HG03520 (cell line): ENCODE data around the gene GABRB1.

Experiments
- ATAC-seq: cut with Tn5 transposase; IDR thresholded peaks from one replicate; pipeline ENCODE4 v1.9.1; 2021; ENCODE audit warnings: mild to moderate bottlenecking, moderate library complexity; ENCODE audit not compliant: unreplicated experiment

GABRB1 gene

DNA sequence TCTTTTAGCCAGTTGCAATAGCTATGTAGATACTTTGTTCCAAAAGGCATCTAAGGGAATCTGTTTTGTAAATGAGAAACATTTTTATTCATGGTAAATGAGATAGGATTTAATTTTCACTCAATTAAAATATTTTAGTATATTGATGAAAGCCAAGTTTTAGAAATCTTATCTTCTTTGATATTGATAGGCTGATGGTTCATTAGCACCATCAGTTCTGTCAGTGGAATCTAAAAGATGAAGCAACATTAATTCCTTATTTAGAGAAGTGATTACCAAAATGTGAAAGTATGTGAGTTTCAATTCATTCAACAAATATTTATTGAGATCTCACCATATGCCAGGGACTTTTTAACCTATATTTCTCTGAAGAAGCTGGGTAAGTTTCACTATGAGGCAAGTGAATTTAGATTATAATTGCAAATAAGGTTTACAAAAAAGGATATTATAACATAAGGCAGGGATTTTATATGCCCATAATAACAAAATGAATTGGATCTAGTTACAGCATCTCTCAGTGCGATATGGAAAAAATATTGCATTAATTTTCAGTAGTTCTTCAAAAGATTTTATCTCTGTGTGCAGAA, 79.3 kb downstream of the GABRB1 start:
- ATAC-seq = no peak

GRCh38 chr4:47118192-47118929, 87.0 kb downstream of the GABRB1 start:
- no peak for ATAC-seq

GRCh38 chr4:47120783-47121182, 89.4 kb downstream of the GABRB1 start:
- no peak for ATAC-seq

DNA sequence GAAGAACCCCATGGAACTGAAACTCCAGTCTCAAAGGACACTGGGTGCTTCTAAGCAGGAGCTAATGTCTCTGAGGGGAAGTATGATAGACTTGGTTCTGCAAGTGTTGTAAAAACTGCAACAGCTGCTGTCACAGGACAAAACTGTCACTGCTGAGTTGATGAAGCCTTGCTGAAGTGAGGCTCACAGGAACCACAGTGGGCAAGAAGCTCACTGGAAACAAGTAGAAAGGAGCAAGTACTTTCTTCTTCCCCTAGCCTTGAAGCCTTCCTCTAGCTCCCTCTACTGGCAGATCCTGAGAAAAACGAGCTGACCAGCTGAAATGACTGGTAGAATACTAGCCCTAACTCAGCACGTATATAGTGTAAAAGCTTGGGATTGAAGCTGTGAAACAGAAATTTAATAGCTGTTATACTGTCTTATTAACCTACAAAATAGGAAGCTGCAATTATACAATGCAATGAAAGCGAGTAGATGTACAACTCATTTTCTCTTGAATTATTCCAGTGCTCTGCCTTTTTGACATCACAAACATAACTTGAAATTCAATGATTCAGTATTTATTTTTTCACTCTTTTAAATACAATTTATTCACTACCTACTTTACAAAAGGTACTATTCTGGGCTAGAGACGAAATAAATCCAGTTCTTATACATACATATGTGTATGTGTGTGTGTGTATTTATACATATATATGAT, 91.4 kb downstream of the GABRB1 start:
- peak; percentile 96 for ATAC-seq

GRCh38 chr4:47128991-47129390, 97.6 kb downstream of the GABRB1 start:
- ATAC-seq = no peak

DNA sequence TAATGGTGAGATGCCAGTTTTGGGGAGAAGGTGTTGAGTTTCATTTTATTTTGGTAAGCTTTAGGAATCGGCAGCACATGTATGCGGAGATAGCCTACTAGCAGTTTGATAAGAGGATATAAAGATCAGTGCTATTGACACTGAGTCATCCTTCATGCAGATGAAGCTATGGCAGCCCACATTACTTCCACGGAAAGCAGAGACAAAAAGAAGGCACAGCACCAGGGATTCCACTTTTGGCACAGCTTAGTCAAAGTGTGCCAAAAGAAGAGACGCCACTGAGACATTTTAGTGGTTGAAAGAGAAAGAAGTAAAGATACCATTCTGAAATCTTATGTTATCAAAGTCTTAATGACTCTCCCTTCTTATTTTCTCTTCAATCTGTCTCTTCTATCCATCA, 103.8 kb downstream of the GABRB1 start:
- no peak for ATAC-seq

DNA sequence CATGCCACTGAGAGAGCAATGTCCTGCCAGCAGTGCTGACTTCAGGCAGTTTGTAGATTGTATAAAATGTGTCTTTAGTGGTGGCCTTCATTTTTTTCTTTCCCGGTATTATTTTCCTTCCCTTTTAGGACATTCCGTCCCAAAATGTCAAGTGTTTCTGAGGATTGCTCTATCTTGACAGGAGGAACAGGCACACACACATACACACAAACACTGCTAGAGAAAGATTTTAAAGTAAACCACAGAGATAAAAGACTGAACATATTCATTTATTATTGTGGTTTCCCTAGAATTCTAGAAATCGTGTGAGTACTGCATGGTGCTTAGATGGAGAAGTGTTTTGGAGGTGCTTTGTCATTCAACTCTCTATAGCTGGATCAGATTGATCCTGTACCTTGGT, 111.9 kb downstream of the GABRB1 start:
- ATAC-seq = no peak

- peak; percentile 97 for ATAC-seq
Measured at GRCh38 chr4:47145630-47146029, 114.3 kb downstream of the GABRB1 start.

DNA sequence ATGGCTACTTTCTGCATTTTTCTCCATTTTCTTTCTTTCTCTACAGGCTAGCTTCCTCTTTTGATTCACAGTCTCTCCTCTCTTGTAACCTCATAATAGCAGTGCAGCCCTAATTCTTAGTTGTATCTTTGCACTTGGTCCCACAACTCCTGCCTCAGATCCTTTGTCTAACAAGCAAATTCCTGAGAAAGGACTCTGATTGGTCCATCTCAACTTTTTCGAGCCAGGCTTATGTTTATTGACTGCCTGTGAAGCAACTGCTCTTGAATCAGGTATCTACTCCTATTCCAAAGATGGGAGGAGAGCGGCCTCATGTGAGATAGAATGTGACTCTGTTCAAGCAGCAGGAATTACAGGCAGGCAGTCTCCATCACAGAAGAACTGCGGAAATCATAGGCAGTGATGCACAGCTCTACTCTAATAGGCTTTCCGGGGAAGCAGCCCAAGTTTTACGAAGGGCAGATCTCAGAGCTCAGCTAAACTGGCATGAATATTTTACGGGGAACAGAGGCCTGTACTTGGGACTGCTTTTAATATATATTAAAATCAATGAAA, 123.5 kb downstream of the GABRB1 start:
- no peak for ATAC-seq

DNA sequence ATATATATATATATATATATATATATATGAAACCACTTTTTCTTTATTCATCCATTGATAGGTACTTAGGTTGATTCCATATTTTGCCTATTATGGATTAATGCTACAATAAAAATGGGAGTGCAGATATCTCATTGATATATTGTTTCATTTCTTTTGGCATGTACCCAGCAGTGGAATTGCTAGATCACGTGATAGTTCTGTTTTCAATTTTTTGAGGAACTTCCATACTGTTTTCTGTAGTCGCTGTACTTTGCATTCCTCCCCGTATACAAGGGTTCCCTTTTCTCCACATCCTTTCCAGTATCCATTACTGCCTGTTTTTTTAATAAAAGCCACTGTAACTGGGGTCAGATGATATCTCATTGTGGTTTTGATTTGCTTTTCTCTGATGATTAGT, 124.6 kb downstream of the GABRB1 start:
- no peak for ATAC-seq

DNA sequence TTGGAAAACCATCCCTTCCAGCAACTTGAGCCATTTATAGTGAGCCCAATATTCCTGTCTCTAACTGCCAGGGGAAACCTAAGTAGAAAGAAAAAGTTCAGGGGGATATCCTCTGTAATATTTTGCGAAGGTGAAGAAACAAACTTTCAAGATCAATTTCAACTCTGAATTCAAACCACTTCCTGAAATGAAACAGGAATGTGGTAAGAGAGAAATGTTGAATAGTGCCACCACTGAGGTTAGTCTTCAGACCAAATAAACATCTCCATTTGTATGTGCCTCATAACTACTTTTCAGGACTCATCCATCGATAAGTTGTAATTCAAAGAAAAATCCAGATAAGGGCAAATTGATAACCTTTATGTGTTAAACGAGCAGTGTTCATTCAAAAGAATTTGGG, 128.7 kb downstream of the GABRB1 start:
- ATAC-seq = no peak

DNA sequence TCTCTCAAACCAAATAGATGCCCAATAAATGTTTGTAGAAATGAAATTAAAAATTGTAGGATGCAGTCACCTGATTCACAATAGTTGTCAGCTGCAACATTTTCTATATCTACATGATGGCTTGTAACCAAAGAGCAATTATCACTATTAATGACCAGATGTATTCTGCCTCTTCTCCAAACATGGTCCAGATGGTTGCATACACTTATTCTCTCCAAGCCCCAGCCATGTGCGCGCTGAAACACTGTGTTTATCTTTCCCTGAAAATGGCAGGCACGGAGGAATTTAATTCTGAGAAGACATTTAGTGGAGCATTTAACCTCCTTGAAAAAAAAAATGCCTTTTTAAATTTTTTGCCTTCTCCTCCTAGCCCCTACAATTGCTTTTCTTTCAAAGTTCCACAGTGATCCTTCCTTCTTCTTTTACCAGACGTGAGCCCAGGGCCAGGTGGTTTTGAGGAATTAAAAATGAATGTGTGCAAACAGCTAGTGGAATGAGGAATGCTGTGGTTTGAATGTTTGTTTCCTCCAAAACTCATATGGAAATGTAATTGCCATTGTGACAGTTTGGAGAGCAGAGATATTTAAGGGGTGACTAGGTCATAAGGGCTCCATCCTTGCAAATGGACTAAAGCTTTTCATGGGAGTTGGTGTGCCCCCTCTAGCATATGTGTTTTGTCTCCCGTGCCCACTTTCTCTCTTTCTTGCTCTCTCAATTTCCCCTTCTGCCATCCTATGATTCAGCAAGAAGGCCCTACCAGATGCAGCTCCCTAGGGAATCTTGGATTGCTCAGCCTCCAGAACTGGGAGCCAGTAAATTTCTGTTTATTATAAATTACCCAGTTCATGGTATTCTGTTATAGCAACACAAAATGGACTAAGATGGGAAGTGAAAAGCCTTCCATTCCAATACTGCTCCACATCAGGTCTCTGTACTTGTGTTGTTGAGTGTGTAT, 136.0 kb downstream of the GABRB1 start:
- ATAC-seq = no peak

DNA sequence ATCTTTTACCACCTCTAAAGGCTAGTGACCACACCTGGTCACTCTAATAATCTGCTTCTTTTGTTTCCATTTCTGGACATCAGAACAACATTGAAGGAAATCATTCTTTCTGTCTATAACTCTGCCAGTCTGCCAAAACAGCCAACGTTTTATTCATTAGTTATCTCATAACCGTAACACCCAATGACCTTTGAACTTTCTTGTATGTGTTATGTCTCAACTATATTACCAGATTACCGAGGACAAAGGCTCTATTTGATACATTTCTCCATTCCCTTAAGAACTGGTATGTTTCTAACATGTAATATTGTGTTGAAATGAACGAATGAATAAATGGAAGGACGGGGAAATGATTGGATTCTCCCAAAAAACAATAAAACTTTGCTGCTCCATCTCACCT, 152.7 kb downstream of the GABRB1 start:
- ATAC-seq = no peak

GRCh38 chr4:47185761-47186160, 154.4 kb downstream of the GABRB1 start:
- no peak for ATAC-seq

DNA sequence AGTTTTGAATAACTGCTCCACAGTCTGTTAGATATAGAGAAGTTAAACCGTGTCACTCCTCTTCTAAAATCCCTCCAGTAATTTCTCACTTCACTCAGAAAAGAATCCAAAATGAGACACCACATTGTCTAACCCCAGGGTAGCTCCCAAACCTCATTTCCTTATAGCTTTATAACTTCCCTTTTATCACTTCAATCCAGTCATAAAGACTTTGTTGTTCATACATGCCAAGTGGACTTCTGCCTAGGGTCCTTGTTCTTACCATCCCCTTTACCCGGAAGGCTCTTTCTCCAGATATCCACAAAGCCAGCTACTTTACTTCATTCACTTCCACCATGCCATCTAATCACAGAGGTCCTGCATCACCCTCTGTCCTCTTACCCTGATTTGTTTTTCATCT, 156.2 kb downstream of the GABRB1 start:
- ATAC-seq = no peak

DNA sequence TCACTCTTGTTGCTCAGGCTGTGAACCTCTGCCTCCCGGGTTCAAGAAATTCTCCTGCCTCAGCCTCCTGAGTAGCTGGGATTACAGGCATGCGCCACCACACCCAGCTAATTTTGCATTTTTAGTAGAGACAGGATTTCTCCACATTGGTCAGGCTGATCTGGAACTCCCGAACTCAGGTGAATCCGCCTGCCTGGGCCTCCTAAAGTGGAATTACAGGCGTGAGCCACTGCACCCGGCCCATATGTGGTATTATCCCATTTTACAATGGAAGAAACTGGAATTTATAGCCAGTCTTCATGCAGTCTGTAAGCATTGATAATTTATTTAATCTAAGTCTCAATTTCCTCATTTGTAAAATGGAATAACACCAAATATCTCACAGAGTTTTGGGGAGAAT, 161.8 kb downstream of the GABRB1 start:
- no peak for ATAC-seq

DNA sequence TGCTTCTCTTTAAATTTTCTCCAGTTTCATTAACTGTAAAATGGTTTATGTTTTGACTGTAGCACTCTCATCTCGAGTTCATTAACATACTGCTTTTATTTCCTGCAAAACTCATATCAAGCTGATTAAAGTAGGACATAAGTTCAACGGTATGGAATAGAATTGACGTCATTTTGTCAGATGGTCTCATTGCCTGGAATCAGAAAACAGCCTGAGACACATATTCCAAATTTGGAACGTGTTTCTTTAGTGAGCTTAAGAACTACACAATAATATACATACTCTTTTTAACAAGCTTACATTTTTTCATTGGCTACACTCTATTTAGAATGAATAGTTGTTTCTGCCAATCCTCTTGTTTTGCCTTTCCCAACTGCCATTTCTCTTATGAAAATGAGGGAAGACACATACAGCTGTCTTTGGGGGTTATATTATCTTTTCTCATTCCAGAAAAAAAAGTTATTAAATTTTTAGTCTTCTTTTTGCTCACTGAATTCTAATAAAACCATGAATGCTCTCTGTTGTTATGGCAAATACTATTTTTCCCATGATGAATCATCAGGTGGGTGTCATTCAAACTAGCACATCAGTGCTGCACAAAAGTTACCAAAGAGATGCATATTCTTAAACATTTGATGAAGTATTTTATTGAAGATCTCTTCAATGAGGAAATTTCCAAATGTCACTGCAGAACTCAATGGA, 162.8 kb downstream of the GABRB1 start:
- ATAC-seq = no peak

- ATAC-seq = no peak
Measured at GRCh38 chr4:47195706-47196105, 164.3 kb downstream of the GABRB1 start.

DNA sequence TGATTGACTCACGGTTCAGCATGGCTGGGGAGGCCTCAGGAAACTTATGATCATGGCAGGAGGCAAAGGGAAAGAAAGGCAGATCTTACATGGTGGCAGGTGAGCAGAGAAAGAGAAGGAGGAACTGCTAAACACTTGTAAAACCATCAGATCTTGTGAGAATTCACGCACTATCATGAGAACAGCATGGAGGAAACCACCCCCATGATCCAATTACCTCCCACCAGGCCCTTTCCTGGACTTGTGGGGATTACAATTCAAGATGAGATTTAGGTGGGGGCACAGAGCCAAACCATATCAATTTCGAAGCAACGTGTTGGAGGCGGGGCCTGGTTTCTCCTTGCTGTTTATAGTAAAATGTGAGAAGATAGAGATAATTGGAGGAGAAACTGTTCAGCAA, 167.4 kb downstream of the GABRB1 start:
- no peak for ATAC-seq

DNA sequence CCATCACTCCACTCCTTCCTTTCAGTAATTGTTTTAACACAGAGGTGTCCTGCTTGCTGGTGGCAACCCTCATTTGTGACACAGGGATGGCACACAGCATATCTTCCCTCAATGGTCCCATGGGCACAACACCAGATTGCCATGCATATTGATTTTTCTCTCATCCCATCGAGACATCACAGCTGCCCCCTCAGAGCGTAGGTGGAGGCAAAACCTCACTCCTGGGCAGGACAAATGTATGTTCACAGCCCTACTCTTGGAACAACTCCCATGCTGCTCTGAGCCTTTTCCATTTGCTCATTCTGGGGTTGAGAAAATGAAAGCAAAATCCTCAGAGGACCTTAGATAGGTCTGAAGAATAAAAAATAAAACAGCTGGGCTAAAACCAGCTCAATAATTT, 172.2 kb downstream of the GABRB1 start:
- no peak for ATAC-seq
